ENCODE results near the gene NLRC3.
"Not testable (repeated sequence)": the region's sequence is repeated elsewhere in the genome, so short reads cannot be mapped to it uniquely, and the experiment has no call there.

- not testable (repeated sequence) for TF ChIP-seq ZFP3 (CRISPR knock-in tag; IDR thresholded peaks at IDR 0.05); POU6F1 (CRISPR knock-in tag; IDR thresholded peaks at IDR 0.05; ENCODE audit: borderline replicate concordance, low read depth); RARB (CRISPR knock-in tag; IDR thresholded peaks at IDR 0.05); ISL1 (CRISPR knock-in tag; IDR thresholded peaks at IDR 0.05); CSDC2 (CRISPR knock-in tag; IDR thresholded peaks at IDR 0.05); BACH2 (CRISPR knock-in tag; IDR thresholded peaks at IDR 0.05; ENCODE audit: borderline replicate concordance); ARNTL (CRISPR knock-in tag; IDR thresholded peaks at IDR 0.05; ENCODE audit: borderline replicate concordance, low read depth); PATZ1 (CRISPR knock-in tag; IDR thresholded peaks at IDR 0.05; ENCODE audit: borderline replicate concordance); TOX (CRISPR knock-in tag; IDR thresholded peaks at IDR 0.05; ENCODE audit: borderline replicate concordance)
- TF ChIP-seq, protein P1, sequence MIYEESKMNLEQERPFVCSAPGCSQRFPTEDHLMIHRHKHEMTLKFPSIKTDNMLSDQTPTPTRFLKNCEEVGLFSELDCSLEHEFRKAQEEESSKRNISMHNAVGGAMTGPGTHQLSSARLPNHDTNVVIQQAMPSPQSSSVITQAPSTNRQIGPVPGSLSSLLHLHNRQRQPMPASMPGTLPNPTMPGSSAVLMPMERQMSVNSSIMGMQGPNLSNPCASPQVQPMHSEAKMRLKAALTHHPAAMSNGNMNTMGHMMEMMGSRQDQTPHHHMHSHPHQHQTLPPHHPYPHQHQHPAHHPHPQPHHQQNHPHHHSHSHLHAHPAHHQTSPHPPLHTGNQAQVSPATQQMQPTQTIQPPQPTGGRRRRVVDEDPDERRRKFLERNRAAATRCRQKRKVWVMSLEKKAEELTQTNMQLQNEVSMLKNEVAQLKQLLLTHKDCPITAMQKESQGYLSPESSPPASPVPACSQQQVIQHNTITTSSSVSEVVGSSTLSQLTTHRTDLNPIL (CRISPR knock-in tag; IDR thresholded peaks at IDR 0.05; ENCODE audit: low read depth): not testable (repeated sequence)
- TF ChIP-seq, protein P2, sequence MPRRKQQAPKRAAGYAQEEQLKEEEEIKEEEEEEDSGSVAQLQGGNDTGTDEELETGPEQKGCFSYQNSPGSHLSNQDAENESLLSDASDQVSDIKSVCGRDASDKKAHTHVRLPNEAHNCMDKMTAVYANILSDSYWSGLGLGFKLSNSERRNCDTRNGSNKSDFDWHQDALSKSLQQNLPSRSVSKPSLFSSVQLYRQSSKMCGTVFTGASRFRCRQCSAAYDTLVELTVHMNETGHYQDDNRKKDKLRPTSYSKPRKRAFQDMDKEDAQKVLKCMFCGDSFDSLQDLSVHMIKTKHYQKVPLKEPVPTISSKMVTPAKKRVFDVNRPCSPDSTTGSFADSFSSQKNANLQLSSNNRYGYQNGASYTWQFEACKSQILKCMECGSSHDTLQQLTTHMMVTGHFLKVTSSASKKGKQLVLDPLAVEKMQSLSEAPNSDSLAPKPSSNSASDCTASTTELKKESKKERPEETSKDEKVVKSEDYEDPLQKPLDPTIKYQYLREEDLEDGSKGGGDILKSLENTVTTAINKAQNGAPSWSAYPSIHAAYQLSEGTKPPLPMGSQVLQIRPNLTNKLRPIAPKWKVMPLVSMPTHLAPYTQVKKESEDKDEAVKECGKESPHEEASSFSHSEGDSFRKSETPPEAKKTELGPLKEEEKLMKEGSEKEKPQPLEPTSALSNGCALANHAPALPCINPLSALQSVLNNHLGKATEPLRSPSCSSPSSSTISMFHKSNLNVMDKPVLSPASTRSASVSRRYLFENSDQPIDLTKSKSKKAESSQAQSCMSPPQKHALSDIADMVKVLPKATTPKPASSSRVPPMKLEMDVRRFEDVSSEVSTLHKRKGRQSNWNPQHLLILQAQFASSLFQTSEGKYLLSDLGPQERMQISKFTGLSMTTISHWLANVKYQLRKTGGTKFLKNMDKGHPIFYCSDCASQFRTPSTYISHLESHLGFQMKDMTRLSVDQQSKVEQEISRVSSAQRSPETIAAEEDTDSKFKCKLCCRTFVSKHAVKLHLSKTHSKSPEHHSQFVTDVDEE (CRISPR knock-in tag; IDR thresholded peaks at IDR 0.05): not testable (repeated sequence)
Measured at GRCh38 chr16:3501412-3501761, 75.8 kb downstream of the NLRC3 start.
